Stimulated activated naive CD4-positive, alpha-beta T cell (primary cell): Measurements from ENCODE around the gene ABHD17C.
"Not testable (repeated sequence)": the region's sequence is repeated elsewhere in the genome, so short reads cannot be mapped to it uniquely, and the experiment has no call there.

Source experiments
- DNase-seq, 6 experiments: peaks; one replicate each; lab custom pipeline; 2025; lab: John Stamatoyannopoulos, UW

The ABHD17C gene

DNA sequence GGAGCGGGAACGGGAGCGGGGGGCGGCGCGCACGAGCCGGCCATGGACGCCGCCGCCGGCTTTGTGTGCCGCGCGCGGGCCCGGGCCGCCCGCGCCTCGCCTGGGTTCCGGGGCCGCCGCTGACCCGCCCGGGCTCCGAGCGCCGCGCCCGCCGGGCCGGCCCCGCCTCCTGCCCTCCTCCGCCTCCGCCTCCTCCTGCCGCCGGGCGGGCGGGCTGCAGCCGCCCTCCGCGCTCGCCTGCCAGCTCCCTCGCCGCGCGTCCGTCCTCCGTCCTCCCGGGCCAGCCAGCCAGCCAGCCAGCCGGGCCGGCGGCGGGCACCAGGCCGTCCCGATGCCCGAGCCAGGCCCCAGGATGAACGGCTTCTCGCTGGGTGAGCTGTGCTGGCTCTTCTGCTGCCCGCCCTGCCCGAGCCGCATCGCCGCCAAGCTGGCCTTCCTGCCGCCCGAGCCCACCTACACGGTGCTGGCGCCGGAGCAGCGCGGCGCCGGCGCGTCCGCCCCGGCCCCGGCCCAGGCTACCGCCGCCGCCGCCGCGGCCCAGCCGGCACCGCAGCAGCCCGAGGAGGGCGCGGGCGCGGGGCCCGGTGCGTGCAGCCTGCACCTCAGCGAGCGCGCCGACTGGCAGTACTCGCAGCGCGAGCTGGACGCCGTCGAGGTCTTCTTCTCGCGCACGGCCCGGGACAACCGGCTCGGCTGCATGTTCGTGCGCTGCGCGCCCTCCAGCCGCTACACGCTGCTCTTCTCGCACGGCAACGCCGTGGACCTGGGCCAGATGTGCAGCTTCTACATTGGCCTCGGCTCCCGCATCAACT is at the start of gene ABHD17C:
ABHD17C (plus strand) TSS at position 212 of the 812 bp plus-strand sequence; CDS start at position 332, 120 bp downstream.
- DNase-seq: peak in 4 of 6 experiments; percentile 4 to 58 (median 28)

DNA sequence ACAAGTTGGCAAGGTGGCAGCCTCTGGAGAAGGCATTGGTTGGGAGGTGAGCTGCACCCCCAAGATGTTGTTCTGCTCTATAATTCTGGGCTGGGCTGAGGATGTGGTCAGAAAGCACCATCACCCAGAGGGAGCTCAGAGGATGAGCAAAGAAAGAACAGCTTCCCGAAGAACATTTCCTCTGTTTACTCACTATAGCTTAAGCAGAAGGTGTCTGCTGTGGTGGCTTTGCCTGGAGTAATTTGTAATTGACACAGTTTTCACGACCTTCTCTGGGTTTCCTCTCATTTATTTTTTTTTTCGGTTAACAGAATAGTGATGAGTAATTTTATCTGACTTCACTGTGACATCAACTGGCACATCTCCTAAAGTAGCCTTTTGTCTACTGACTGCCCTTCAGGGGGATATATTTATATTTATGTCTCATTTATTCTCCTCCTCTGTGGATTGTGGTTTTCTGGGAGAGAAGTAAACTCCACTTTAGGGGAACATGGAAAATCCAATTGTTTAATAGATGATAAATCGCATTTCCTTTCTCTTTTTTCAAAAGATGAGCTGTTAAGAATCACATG is 49.5 kb upstream of the ABHD17C start:
- DNase-seq: no peak

DNA sequence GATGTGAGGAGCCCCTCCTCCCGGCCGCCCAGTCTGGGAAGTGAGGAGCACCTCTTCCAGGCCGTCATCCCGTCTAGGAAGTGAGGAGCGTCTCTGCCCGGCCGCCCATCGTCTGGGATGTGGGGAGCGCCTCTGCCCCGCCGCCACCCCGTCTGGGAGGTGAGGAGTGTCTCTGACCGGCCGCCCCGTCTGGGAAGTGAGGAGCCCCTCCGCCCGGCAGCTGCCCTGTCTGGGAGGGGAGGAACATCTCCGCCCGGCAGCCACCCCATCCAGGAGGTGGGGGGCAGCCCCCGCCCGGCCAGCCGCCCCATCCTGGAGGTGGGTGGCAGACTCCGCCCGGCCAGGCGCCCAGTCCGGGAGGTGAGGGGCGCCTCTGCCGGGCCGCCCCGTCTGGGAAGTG is 47.7 kb upstream of the ABHD17C start:
- not testable (repeated sequence) for DNase-seq

DNA sequence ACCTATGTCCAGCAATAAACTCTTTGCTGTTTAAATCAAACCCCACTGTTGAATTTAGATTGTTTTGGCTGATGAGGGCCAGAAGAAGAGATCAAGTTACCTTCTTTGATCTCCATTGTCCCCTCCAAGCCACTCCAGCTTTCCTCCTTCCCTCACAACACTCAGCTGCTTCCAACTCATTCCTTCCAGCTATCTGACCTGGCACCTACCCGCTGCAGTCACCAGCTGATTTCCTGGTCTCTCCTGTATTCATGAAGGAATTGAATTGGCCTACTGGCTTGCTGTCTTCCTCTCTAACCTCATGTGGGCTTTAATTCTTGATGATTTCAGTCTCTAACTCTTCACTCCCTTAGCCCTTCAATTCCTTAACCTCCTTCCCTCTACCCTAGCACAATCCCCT is 40.8 kb upstream of the ABHD17C start:
- DNase-seq: no peak

DNA sequence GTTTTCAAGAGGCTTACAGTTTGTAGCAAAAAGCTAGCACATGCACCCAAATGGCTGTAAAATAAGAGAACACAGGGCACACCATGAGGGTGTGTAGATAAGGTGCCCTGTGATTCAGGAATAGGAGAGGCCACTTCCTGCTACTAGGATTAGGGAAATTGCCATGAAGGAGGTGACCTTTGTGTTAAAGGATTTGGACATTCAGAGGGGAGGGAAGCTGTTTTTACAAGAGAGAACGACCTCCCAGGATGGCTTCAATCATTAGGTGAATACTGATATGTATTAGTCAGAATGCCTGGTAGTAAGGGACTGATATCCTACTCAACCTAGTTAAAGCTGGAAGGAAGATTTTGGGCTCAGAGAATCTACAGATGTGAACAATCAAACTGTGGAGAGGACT is 35.7 kb upstream of the ABHD17C start:
- no peak for DNase-seq

DNA sequence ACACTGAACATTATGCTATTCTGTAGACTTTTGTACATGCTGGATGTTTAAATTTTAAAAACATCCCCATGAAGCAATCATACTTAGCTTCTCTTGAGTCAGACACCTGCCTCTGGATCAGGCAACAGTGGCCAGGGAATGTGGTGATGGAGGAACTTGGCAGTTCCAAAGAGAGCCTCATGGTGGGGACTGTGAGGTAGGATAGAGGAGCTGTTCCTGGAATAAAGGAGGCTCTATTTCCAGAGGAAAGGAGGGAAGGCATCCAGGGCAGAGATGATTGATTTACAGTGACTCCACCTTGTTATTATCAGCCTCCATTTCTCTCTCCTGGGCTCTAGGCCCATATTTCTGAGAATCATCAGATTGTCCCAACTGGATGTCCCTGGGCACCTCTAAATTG is 35.0 kb upstream of the ABHD17C start:
- DNase-seq: no peak

DNA sequence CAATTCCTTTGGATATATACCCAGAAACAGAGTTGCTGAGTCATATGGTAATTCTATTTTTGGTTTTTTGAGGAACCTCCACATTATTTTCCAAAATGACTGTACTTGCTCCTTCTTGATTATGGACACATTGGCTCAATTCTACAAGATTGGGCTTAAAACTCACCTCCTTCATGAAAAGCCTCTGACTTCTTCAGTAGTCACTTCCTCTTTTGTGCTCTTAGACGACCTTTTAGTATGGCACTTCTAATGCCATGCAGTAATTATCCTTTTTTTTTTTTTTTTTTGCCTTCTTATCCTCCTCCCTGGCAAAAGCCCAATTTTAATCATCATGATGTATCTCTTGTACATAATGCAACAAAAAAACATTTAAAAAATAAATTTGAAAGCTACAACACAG is 33.0 kb upstream of the ABHD17C start:
- DNase-seq: no peak

DNA sequence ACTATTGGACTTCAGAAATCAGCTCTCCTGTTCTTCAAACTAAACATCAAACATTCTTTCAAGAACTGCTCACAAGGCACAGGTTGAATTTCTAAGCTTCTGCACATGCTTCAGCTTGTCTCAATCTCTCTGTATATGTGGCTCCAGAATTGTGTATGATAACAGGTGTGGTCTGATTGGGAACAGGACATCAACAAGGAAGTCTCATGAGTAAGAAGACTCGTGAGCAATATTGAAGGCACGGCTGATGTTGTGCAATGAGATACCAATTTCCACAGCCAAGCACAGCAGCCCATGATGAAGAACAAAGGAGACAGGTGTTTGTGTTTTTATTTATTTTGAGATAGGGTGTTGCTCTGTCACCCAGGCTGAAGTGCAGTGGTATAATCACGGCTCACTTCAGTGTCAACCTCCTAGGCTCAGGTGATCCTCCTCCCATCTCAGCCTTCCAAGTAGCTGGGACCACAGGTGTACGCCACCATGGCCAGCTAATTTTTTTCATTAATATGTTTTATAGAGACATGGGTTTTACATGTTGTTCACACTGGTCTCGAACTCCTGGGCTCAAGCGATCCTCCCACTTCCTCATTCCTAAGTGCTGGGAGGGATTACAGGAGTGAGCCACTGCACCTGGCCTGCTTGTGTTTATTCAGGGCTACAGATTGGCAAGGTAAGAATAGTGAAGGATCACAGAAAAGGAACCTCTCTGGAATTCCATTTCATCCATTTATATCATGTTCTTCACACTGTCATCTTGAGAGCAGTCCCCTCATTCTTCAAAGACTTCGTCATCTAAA is 32.2 kb upstream of the ABHD17C start:
- no peak for DNase-seq

DNA sequence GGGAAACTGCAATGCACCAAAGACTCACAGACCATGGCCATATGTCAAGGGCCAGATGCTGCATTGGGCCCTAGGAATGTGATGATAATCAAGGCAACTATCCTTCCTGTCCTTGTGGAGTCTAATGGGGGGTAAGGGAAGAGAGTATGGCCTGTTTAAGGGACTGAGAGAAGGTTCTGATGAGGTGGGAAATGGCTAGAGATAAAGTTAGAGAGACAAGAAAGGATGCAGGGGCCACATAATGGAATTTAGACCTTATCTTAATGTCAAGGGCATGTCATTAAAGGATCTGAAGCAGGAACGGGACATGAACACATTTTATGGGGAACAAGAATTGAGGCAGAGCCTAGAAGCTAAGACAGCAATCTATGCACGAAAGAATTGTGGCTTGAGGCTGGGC is 30.0 kb upstream of the ABHD17C start:
- no peak for DNase-seq

DNA sequence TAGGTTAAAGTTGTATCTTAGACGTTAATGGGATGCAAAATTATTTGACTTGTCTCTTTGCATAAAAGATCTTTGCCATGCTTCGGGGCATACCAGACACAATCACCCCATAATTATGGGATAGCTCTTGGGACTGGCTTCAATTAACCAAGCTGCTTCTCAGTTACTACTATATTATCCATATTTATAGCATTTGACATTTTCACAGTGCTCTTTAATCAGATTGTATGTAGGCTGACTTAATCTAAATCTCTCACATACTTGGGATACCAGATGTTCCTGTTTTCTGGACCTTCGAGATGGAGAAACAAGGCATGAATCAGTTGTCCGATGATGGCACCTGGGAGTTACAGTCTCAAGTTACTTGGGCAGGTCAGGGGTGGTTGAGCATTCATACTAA is 27.2 kb upstream of the ABHD17C start:
- DNase-seq: no peak

DNA sequence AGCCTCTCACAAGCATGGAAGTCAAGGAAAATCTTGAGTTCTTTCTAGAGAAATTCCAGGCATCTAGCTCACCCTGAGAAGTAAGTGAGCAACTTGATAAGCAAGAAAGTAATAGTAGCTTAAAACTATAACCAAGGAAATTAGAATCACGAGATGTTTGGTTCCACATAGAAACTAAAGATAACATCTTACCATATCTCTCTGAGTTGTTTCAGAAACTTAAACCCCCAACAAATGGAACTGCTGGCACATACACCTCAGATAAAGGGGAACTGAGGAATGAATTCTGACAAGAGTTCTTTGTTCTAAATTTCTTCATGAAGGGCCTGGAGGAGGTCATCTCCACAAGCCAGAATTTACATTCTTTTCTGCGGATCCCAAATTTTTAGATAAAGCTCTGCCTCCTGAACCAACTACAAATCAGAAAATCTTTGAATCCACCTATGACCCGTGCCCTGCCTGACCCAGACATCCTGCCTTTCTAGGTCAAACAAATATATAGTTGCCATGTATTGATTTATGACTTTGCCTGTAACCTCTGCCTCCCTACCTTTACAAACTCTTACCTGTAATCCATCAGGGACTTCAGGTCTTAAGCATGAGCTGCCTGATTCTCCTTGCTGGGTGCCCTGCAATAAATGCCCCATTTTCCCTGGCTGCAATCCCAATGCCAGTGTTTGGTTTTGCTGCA is 26.4 kb upstream of the ABHD17C start:
- no peak for DNase-seq

DNA sequence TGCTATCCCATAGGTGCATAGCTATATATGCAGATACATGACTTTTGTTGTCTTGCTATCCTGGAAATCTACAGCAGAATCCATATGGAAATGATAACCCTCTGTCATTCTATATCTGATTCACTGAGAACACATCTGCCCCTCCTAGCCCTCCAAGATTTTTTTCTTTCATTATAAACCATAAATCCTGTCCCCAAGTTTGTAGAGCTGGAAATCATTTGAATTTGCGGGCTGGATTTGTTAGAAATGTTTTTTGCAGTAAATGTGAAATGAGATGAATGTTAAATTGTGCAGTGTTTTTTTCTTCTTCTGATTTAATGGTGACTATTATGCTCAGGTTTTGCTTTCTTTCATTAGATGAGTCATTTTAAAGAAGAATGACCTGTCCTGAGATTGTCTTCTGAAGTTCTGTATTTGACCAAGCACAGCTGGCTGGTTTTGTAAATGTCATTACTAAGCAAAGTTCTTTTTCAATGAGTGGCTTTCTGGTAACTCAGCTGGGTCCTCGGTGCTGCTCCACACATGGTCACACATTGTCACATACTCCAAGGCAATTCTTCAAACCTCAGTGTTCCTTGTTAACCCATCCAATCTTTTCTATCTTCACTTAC is 25.3 kb upstream of the ABHD17C start:
- DNase-seq: no peak

DNA sequence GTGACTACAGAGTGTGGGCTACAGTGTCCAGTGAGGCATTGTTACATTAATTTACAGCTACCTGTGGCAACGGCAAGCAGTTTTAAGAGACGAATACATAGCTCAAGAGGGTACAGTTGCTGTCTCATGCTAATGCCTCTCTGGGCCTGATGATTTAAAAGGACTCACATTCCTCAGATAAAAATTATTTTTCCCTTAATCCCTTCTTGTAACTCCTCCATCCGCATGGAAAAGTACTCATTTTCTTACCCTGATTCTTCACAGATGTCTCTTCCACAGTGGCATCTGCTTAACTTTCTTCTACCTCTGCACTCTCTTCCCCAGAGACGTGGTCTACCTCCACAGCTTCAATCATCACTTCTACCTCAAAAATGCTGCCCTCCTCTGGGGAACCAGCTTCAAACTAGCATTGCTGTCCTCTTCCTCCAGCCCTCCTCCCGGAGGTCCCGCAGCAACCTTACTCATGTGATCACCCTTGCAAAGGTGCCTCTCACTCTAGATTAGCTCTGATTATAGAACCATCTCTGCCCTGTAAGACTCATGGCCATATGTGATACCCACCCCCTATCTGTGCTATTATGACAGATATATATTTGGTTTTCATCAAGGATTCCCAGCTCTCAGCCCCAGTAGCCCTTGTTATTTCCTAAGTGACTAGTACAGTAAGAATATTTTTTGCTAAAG is 21.4 kb upstream of the ABHD17C start:
- DNase-seq: no peak

DNA sequence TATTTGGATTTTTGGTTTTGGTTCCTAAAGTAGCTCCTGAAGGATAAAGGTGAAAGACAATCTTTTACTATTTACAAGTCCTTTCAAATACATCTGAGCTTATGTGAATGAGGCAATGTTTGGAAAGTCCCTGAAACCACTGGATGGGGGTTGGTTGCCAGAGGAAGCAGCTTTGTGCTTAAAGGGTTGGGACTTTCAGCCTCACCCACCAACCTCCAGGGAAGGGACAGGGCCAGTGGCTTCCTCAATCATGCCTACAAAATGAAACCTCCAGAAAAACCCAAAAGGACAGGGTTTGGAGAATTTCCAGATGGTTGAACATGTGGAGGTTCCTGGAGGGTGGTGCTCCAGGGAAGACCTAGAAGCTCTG is 20.9 kb upstream of the ABHD17C start:
- no peak for DNase-seq

DNA sequence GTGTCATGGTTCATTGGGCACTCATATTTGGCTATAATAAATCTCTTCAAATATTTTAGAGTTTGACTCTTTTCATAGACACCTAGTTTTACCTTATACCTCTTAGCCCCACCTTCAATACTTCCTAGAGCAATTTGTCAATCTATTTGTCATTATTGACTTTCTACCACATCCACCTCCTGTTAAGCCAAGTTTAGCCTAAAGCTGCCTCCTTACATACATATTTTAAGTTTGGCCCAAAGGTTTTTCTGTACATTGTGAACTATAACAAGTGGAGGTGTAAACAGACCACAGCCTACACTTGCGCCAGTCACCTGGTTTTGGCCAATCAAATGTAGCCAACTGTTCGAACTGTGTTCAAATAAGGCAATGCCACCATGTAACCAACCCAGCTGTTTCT is 18.1 kb upstream of the ABHD17C start:
- DNase-seq: no peak

DNA sequence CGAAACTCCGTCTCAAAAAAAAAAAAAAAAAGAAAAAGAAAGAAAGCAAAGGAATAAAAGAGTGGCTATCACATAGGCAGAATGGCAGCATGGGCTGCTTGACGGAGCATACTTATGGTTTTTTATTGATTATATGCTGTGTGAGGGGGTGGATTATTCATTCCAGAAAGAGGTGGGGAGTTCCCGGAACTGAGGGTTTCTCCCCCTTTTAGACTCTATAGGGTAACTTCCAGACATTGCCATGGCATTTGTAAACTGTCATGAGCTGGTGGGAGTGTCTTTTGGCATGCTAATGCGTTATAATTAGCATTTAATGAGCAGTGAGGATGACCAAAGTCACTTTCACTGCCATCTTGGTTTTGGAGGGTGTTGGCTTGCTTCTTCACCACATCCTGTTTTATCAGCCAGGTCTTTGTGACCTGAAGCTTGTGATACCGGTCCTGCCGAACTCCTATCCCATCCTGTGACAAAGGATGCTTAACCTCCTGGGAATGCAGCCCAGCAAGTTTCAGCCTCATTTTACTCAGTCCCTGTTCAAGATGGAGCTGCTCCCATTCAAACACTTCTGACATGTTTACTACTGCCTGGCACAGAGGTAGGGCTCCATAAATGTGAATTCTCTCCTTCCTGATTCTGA is 15.8 kb upstream of the ABHD17C start:
- DNase-seq: no peak

DNA sequence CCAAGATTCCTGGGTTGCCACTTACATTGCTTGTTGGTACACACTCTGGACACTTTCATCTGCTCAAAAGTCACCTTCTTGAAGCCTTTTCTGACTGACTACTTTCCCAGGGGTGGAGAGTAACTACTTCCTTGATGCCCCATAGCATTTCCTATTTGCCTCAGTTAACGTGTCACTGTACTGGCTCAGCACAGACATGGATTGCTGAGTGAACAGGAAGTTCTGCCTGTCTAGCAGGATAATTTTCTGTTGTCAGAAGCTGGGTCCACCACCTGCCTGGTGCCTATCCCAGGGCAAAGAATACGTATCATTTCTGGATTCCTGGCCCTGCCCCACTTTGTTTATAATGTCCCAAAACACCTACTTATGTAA is 15.3 kb upstream of the ABHD17C start:
- DNase-seq: no peak

DNA sequence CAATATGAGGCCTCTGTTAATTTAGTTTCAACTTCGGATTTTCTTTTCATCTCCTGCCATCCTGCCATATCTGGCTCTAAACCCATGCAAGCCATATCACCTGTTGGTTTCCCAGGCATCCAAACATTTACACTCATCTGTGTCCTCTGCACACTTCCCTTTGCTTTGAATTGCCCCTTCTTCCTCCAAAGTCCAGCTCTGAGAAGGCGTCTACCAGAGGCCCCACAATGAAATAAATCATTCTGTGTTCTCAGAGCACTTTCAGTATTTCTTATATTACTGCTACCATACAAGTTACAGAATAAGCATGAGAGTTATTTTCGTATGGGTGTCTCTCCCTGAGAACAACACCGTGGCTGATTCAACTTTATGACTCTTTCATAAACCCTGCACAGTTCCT is 12.9 kb upstream of the ABHD17C start:
- no peak for DNase-seq

DNA sequence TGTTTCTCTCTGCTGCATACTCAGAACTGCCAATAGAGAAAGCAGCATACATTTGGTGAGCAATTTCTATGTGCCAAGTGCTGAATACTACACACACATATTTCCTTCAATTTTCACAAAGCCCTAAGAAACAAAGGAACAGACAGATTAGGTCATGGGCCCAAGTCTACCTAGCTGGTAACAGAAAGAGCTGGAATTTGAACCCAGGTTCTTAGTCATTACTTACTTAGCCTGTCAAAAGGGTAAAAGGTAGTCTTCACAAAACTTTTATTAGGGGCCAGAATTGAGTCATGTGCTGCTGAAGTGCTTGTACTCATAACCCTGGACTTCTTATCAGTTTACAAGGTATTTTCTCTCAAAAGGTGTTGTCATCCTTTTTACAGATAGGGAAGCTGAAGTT is 10.4 kb upstream of the ABHD17C start:
- DNase-seq: no peak

DNA sequence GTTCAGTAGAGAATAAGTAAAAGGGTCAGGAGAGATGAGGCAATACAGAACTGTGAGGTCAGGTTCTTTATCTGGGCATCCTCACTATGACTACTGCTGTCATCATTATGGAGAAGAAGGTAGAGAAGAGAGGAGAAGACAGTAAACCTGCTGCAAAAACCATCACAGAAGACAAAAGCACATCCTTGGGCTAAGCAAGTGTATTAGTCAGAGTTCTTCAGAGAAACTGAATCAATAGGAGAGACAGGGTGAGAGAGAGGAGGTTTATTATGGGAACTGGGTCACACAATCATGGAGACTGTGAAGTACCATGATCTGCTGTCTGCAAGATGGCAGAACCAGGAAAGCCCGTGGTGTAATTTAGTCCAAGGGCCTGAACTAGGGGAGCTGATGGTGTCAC is 9.5 kb upstream of the ABHD17C start:
- no peak for DNase-seq

DNA sequence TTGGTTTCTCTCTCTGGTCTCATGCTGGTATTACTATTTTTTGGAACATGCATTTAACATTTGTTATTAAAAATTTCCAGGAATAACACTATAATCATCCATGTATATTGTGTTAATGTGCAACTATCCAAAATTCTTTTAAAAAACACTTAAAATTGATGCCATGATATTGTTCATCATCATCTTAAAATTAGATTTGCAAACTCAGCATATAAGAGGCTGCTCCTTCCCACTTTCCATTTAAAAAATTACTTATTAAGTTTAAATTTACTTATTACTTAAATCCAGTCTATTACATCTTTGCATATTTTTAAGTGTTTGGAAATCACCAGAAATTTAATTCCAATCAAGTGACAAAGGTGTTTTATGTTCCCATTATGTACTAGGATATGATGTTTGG is 5.8 kb upstream of the ABHD17C start:
- no peak for DNase-seq
